ENCODE results near the gene PDE1C.

Gene PDE1C

DNA sequence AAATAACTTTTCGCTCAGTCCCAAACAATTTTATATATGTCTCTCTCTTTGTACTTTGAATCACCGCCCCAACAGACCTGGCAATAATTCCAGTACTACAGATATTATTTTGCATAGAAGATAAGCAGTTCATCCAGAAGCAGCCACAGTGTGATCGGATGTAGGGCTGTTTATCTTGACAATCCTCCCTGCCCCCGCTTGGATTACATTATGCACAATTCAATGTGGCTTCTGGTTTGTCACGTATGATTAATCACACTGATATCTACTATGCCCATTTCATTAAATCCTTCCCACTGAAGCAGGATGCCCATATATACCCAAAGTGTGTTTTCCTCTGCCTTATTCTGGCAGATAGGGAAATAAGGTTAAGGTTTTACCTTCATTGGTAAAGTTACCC lies 115.2 kb downstream of the PDE1C start:
- Histone ChIP-seq H3K27me3 (ENCODE audit: control insufficient read depth, insufficient read depth, low read length, poor library complexity, severe bottlenecking) (no peaks in the 10 kb centered on the region), H3K4me1 (ENCODE audit: control insufficient read depth, insufficient read depth, low read length) (no peaks in the 10 kb centered on the region), H3K9me3 (ENCODE audit: control insufficient read depth, low read length) (no peaks in the 10 kb centered on the region), H3K36me3 (ENCODE audit: control insufficient read depth, insufficient read depth, low read length) (no peaks in the 10 kb centered on the region), H3K4me3 (ENCODE audit: insufficient read depth, low read depth, low read length) (no peak overlapping the region), H3K27ac (ENCODE audit: insufficient read depth, low read depth, low read length, poor library complexity, severe bottlenecking) (no peak overlapping the region)
- 95% methylated on average over 5 of the region's 5 CpGs for WGBS, 2 experiments

GRCh38 chr7:31954500-31954899 lies 115.7 kb downstream of the PDE1C start:
- H3K27me3 ChIP-seq (ENCODE audit: control insufficient read depth, insufficient read depth, low read length, poor library complexity, severe bottlenecking): no peaks in the 10 kb centered on the region
- 86 to 100% methylated on average over 1 of the region's 2 CpGs for WGBS, 2 experiments

DNA sequence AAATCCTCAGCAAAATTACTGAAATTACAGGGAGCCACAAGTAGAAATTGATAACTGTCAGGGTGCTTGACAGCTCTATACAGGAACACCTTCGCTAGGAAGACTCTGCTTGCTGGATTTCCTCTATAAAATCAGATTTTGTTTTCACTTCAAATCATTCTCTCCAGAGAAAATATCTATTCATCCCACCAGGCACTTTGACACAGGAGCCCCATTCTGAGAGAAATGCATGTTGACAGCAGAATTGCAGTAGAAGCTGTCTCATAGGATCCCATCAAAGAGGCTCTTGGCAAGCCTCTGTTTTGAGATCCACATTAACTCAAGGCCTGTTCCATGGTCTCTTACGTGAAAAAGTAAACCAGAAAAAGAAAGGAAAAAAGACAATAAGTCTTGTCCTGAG lies 116.8 kb downstream of the PDE1C start:
- Histone ChIP-seq H3K9me3 (ENCODE audit: control insufficient read depth, low read length) (no peaks in the 10 kb centered on the region), H3K27me3 (ENCODE audit: control insufficient read depth, insufficient read depth, low read length, poor library complexity, severe bottlenecking) (no peaks in the 10 kb centered on the region), H3K4me1 (ENCODE audit: control insufficient read depth, insufficient read depth, low read length) (no peaks in the 10 kb centered on the region), H3K27ac (ENCODE audit: insufficient read depth, low read depth, low read length, poor library complexity, severe bottlenecking) (no peak overlapping the region), H3K4me3 (ENCODE audit: insufficient read depth, low read depth, low read length) (no peak overlapping the region), H3K36me3 (ENCODE audit: control insufficient read depth, insufficient read depth, low read length) (no peaks in the 10 kb centered on the region)
- WGBS, 2 experiments: 93 to 96% methylated on average over 2 of the region's 2 CpGs

More at GRCh38 chr7:31954500-31954899, 115.7 kb downstream of the PDE1C start:
- H3K27ac ChIP-seq (ENCODE audit: insufficient read depth, low read depth, low read length, poor library complexity, severe bottlenecking): no peak overlapping the region
- H3K36me3 ChIP-seq (ENCODE audit: control insufficient read depth, insufficient read depth, low read length): no peaks in the 10 kb centered on the region
- no peaks in the 10 kb centered on the region for H3K4me1 ChIP-seq (ENCODE audit: control insufficient read depth, insufficient read depth, low read length)
- no peaks in the 10 kb centered on the region for H3K9me3 ChIP-seq (ENCODE audit: control insufficient read depth, low read length)
- no peak overlapping the region for H3K4me3 ChIP-seq (ENCODE audit: insufficient read depth, low read depth, low read length)

GRCh38 chr7:31950091-31950755 lies 120.0 kb downstream of the PDE1C start:
- no peaks in the 10 kb centered on the region for H3K36me3 ChIP-seq (ENCODE audit: control insufficient read depth, insufficient read depth, low read length)
- 95% methylated on average over 1 to 2 of the region's 4 CpGs for WGBS, 2 experiments
- no peaks in the 10 kb centered on the region for H3K27me3 ChIP-seq (ENCODE audit: control insufficient read depth, insufficient read depth, low read length, poor library complexity, severe bottlenecking)
- no peaks in the 10 kb centered on the region for H3K9me3 ChIP-seq (ENCODE audit: control insufficient read depth, low read length)
- H3K4me1 ChIP-seq (ENCODE audit: control insufficient read depth, insufficient read depth, low read length): no peaks in the 10 kb centered on the region
- no peak overlapping the region for H3K27ac ChIP-seq (ENCODE audit: insufficient read depth, low read depth, low read length, poor library complexity, severe bottlenecking)
- no peak overlapping the region for H3K4me3 ChIP-seq (ENCODE audit: insufficient read depth, low read depth, low read length)

- H3K36me3 ChIP-seq (ENCODE audit: control insufficient read depth, insufficient read depth, low read length): no peaks in the 10 kb centered on the region
- H3K27ac ChIP-seq (ENCODE audit: insufficient read depth, low read depth, low read length, poor library complexity, severe bottlenecking): no peak overlapping the region
- H3K27me3 ChIP-seq (ENCODE audit: control insufficient read depth, insufficient read depth, low read length, poor library complexity, severe bottlenecking): no peaks in the 10 kb centered on the region
- H3K4me3 ChIP-seq (ENCODE audit: insufficient read depth, low read depth, low read length): no peak overlapping the region
- WGBS, 2 experiments: 83 to 88% methylated on average over 1 of the region's 1 CpG
- no peaks in the 10 kb centered on the region for H3K4me1 ChIP-seq (ENCODE audit: control insufficient read depth, insufficient read depth, low read length)
- no peaks in the 10 kb centered on the region for H3K9me3 ChIP-seq (ENCODE audit: control insufficient read depth, low read length)
Observed at GRCh38 chr7:31948029-31948428, 122.2 kb downstream of the PDE1C start.

- 82 to 91% methylated on average over 1 of the region's 1 CpG for WGBS, 2 experiments
Observed at GRCh38 chr7:31940167-31940566, 130.0 kb downstream of the PDE1C start.

DNA sequence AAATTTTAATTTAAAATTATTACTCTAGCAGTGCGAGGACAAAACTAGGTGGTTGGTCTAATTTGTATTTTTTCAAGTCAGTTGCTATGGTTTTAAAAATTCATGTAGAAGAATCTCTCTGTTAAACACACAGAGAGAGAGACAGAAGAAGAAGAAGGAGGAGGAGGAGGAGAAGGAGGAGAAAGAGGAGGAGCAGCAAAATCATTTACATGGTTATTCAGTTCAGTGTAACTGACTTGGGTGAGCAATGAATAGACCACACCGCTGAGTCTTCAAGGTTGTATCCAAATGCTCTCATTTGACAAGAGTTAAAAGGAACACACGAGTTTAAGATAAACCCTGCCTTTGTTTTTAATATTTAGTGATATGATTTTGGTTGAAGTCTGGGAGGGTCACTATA lies 131.1 kb downstream of the PDE1C start:
- H3K27me3 ChIP-seq (ENCODE audit: control insufficient read depth, insufficient read depth, low read length, poor library complexity, severe bottlenecking): no peaks in the 10 kb centered on the region
- H3K4me1 ChIP-seq (ENCODE audit: control insufficient read depth, insufficient read depth, low read length): peaks cover 3% of the 10 kb centered on the region
- H3K27ac ChIP-seq (ENCODE audit: insufficient read depth, low read depth, low read length, poor library complexity, severe bottlenecking): no peak overlapping the region
- no peak overlapping the region for H3K4me3 ChIP-seq (ENCODE audit: insufficient read depth, low read depth, low read length)
- H3K9me3 ChIP-seq (ENCODE audit: control insufficient read depth, low read length): no peaks in the 10 kb centered on the region
- no peaks in the 10 kb centered on the region for H3K36me3 ChIP-seq (ENCODE audit: control insufficient read depth, insufficient read depth, low read length)
- 91% methylated on average over 3 of the region's 3 CpGs for WGBS, 2 experiments

More at GRCh38 chr7:31940167-31940566, 130.0 kb downstream of the PDE1C start:
- no peak overlapping the region for H3K27ac ChIP-seq (ENCODE audit: insufficient read depth, low read depth, low read length, poor library complexity, severe bottlenecking)
- H3K4me3 ChIP-seq (ENCODE audit: insufficient read depth, low read depth, low read length): no peak overlapping the region
- peaks cover 3% of the 10 kb centered on the region for H3K4me1 ChIP-seq (ENCODE audit: control insufficient read depth, insufficient read depth, low read length)
- H3K27me3 ChIP-seq (ENCODE audit: control insufficient read depth, insufficient read depth, low read length, poor library complexity, severe bottlenecking): no peaks in the 10 kb centered on the region
- no peaks in the 10 kb centered on the region for H3K9me3 ChIP-seq (ENCODE audit: control insufficient read depth, low read length)
- H3K36me3 ChIP-seq (ENCODE audit: control insufficient read depth, insufficient read depth, low read length): no peaks in the 10 kb centered on the region

GRCh38 chr7:31938650-31939049 lies 131.6 kb downstream of the PDE1C start:
- Histone ChIP-seq H3K36me3 (ENCODE audit: control insufficient read depth, insufficient read depth, low read length) (no peaks in the 10 kb centered on the region), H3K27ac (ENCODE audit: insufficient read depth, low read depth, low read length, poor library complexity, severe bottlenecking) (no peak overlapping the region), H3K4me3 (ENCODE audit: insufficient read depth, low read depth, low read length) (no peak overlapping the region), H3K4me1 (ENCODE audit: control insufficient read depth, insufficient read depth, low read length) (peaks cover 3% of the 10 kb centered on the region), H3K27me3 (ENCODE audit: control insufficient read depth, insufficient read depth, low read length, poor library complexity, severe bottlenecking) (no peaks in the 10 kb centered on the region), H3K9me3 (ENCODE audit: control insufficient read depth, low read length) (no peaks in the 10 kb centered on the region)

- H3K9me3 ChIP-seq (ENCODE audit: control insufficient read depth, low read length): no peaks in the 10 kb centered on the region
- H3K27me3 ChIP-seq (ENCODE audit: control insufficient read depth, insufficient read depth, low read length, poor library complexity, severe bottlenecking): no peaks in the 10 kb centered on the region
- no peaks in the 10 kb centered on the region for H3K36me3 ChIP-seq (ENCODE audit: control insufficient read depth, insufficient read depth, low read length)
- H3K4me3 ChIP-seq (ENCODE audit: insufficient read depth, low read depth, low read length): no peak overlapping the region
- no peak overlapping the region for H3K27ac ChIP-seq (ENCODE audit: insufficient read depth, low read depth, low read length, poor library complexity, severe bottlenecking)
- H3K4me1 ChIP-seq (ENCODE audit: control insufficient read depth, insufficient read depth, low read length): peaks cover 3% of the 10 kb centered on the region
Observed at GRCh38 chr7:31937982-31938381, 132.2 kb downstream of the PDE1C start.

GRCh38 chr7:31935124-31936054 lies 134.8 kb downstream of the PDE1C start:
- 88% methylated on average over 10 of the region's 10 CpGs for WGBS, 2 experiments
- no peak overlapping the region for H3K4me3 ChIP-seq (ENCODE audit: insufficient read depth, low read depth, low read length)

More at GRCh38 chr7:31935124-31936054, 134.8 kb downstream of the PDE1C start:
- Histone ChIP-seq H3K36me3 (ENCODE audit: control insufficient read depth, insufficient read depth, low read length) (no peaks in the 10 kb centered on the region), H3K4me1 (ENCODE audit: control insufficient read depth, insufficient read depth, low read length) (peaks cover 3% of the 10 kb centered on the region), H3K9me3 (ENCODE audit: control insufficient read depth, low read length) (no peaks in the 10 kb centered on the region), H3K27me3 (ENCODE audit: control insufficient read depth, insufficient read depth, low read length, poor library complexity, severe bottlenecking) (no peaks in the 10 kb centered on the region), H3K27ac (ENCODE audit: insufficient read depth, low read depth, low read length, poor library complexity, severe bottlenecking) (no peak overlapping the region)

All from ectodermal cell (in vitro differentiated cells).